Large intestine (tissue), 3 donors: Measurements from ENCODE around the gene SH2D3A. TPM values are rescaled to one million over a fixed set of nuclear protein-coding genes. Genes with fewer than 3 reads are reported as not detected.

Experiments used
- DNase-seq, 2 donors: peaks; one replicate each; pipeline versions ENCODE4 v3.0.0 to v3.0.0-alpha.2; 2013
- H3K27ac ChIP-seq: one replicate; pipeline ENCODE4 v1.5.1; 2013; ENCODE audit warnings: low read length
- H3K27me3 ChIP-seq: 2 replicates; pipeline ENCODE4 v1.6.1; 2013; ENCODE audit warnings: low read length; ENCODE audit not compliant: control insufficient read depth, insufficient read depth
- H3K36me3 ChIP-seq: 2 replicates; pipeline ENCODE4 v1.6.1; 2013; ENCODE audit warnings: low read length; ENCODE audit not compliant: control insufficient read depth, insufficient read depth
- H3K4me1 ChIP-seq: one replicate; pipeline ENCODE4 v1.6.1; 2013; ENCODE audit warnings: low read length; ENCODE audit not compliant: control insufficient read depth, insufficient read depth
- H3K4me3 ChIP-seq: one replicate; pipeline ENCODE4 v1.5.1; 2013; ENCODE audit warnings: low read length
- H3K9me3 ChIP-seq: one replicate; pipeline ENCODE4 v1.6.1; 2013; ENCODE audit warnings: mild to moderate bottlenecking, low read depth, low read length, moderate library complexity; ENCODE audit not compliant: control insufficient read depth
- WGBS: methylation state at CpG from one replicate; pipeline ENCODE4 v1.1.5; 2013; ENCODE audit warnings: low lambda C conversion rate; ENCODE audit not compliant: insufficient coverage; 5-methylcytosine and 5-hydroxymethylcytosine counted together
- polyA plus RNA-seq: library from polyadenylated mRNA; unstranded; fragments of 120-200 nt; gene quantifications from one replicate; pipeline ENCODE4 v1.2.1, GENCODE V29; 2013

Gene SH2D3A
- polyA plus RNA-seq, 1 donor: 26.3 TPM

DNA sequence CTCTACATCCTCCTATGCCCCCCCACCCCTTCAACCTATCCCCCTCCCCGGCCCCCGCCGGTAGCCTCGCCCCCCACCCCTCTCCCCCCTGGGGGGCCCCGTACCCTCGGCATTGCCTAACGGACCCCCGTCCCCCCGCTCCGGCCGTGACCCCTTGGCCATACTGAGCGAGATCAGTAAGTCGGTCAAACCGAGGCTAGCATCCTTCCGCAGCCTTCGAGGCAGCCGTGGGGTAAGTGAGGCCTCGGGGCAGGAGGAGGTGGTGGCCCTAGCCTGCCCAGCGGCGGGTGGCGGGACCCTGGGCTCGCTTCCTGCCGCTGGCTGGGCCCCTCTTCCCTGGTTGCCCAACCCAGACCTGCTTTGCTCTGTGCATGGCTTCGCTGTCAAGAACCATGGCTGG, 21.3 kb downstream of the SH2D3A start:
- Histone ChIP-seq H3K4me1 (peaks cover 11% of the 10 kb centered on the region), H3K27me3 (no peaks in the 10 kb centered on the region), H3K27ac (no peak overlapping the region), H3K9me3 (peaks cover 3% of the 10 kb centered on the region), H3K4me3 (no peak overlapping the region), H3K36me3 (peaks cover 73% of the 10 kb centered on the region)
- no peak for DNase-seq
- no CpG with 5 or more reads among the region's 24 CpGs for WGBS

DNA sequence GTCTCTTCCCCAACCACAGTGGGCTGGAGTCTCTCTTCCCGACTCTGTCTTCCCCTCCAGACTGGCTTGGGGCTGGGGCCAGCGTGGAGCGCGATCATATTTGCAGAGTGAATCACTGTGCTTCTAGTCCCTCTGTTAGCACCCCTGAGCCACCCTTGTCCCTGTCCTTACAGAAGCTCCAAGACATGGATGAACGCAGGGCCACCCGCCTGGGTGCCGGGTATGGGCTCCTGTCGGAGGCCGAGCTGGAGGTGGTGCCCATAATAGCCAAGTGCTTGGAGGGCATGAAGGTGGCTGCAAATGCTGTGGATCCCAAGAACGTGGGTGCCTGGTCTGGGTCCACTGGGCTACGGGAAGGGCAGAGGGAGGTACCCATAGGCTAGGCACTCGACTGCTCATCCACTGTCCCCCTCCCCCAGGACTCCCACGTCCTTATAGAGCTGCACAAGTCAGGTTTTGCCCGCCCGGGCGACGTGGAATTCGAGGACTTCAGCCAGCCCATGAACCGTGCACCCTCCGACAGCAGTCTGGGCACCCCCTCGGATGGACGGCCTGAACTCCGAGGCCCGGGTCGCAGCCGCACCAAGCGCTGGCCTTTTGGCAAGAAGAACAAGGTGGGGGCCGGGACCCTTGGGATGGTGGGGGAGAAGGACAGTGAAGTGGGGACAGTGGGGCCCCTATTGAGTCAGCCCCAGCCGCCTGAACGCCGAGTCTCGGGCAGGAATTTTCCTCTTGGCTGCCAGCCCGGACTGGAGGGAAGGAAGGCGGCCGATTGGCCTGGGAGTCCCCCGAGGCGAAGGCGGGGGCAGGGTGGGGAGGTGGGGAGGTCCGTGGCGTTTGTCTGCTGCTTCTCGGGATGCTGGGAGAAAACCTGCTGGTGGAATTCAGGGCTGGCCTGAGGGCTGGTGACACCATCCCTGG, 22.6 kb downstream of the SH2D3A start:
- DNase-seq: peak in 1 of 2 donors; percentile 74
- no CpG with 5 or more reads among the region's 41 CpGs for WGBS
- H3K27ac ChIP-seq: peak overlapping the region; percentile 44
- no peak overlapping the region for H3K4me3 ChIP-seq
- H3K36me3 ChIP-seq: peaks cover 61% of the 10 kb centered on the region
- peaks cover 3% of the 10 kb centered on the region for H3K9me3 ChIP-seq
- no peaks in the 10 kb centered on the region for H3K27me3 ChIP-seq
- peaks cover 11% of the 10 kb centered on the region for H3K4me1 ChIP-seq

DNA sequence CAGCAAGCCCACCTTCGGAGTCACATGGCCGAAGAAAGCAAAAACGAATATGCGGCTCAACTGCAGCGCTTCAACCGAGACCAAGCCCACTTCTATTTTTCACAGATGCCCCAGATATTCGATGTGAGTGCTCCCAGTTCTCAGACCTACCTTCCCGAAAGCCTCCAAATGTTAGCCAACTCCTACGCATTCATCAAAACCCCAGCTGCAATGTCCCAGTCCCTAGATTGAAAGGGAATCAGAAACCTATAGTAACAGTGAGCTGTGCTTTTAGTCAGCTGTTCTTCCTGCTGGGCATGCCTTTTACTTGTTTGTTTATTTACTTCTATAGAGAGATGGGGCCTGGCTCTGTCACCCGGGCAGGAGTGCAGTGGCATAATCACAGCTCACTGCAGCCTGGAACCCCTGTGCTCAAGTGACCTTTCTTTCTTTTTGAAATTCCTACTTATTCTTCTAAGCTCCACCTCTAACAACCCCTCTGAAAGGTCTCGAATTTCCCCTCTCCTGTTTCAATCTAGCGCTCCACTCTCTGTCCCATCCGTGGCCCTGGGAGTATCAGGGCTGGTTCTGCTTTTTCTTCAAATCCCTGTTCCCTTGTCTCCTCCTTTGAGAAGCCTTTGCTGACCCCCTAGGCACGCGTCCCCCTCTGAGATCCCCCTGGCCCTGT, 23.4 kb downstream of the SH2D3A start:
- DNase-seq: no peak
- peaks cover 15% of the 10 kb centered on the region for H3K4me1 ChIP-seq
- H3K9me3 ChIP-seq: peaks cover 3% of the 10 kb centered on the region
- no peaks in the 10 kb centered on the region for H3K27me3 ChIP-seq
- WGBS: 97% methylated on average over 6 of the region's 15 CpGs
- H3K27ac ChIP-seq: peak overlapping the region; percentile 44
- no peak overlapping the region for H3K4me3 ChIP-seq
- H3K36me3 ChIP-seq: peaks cover 53% of the 10 kb centered on the region

DNA sequence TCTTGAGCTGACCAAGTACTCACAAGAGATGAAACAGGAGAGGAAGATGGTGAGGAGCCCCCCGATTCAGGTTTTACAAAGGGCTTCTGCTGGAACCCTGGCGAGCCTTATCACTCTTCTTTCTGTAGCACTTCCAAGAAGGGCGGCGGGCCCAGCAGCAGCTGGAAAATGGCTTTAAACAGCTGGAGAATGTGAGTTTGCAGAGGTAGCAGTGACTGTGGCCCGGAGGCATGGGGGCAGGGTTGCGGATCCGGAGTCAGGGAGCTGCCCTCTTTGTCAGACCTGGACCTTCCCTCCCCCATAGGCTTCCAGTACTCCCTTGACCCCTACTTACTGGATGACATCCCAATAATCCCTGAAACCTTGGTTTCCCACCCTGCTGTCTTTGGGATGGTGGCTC, 24.2 kb downstream of the SH2D3A start:
- Histone ChIP-seq H3K27me3 (no peaks in the 10 kb centered on the region), H3K4me1 (peaks cover 19% of the 10 kb centered on the region), H3K27ac (no peak overlapping the region), H3K4me3 (no peak overlapping the region), H3K36me3 (peaks cover 48% of the 10 kb centered on the region), H3K9me3 (peaks cover 3% of the 10 kb centered on the region)
- no CpG with 5 or more reads among the region's 7 CpGs for WGBS
- no peak for DNase-seq

GRCh38 chr19:6740589-6741343, 26.5 kb downstream of the SH2D3A start:
- Histone ChIP-seq H3K27ac (peak overlapping the region; percentile 86), H3K36me3 (peaks cover 27% of the 10 kb centered on the region), H3K4me3 (peak overlapping the region; percentile 90), H3K9me3 (no peaks in the 10 kb centered on the region), H3K27me3 (no peaks in the 10 kb centered on the region), H3K4me1 (peaks cover 28% of the 10 kb centered on the region)
- no CpG with 5 or more reads among the region's 46 CpGs for WGBS
- peak; percentile 43 to 66 for DNase-seq

GRCh38 chr19:6739883-6740588, 27.2 kb downstream of the SH2D3A start:
- Histone ChIP-seq H3K4me3 (peak overlapping the region; percentile 90), H3K27me3 (no peaks in the 10 kb centered on the region), H3K9me3 (no peaks in the 10 kb centered on the region), H3K4me1 (peaks cover 30% of the 10 kb centered on the region), H3K27ac (peak overlapping the region; percentile 86), H3K36me3 (peaks cover 24% of the 10 kb centered on the region)
- no CpG with 5 or more reads among the region's 34 CpGs for WGBS
- DNase-seq: peak in 1 of 2 donors; percentile 70

GRCh38 chr19:6739390-6739882, 27.8 kb downstream of the SH2D3A start, which contains the start of gene TRIP10:
Gene TRIP10 (plus strand): TSS chr19:6739680. CDS start chr19:6739762, 82 bp downstream.
- Histone ChIP-seq H3K27me3 (no peaks in the 10 kb centered on the region), H3K9me3 (no peaks in the 10 kb centered on the region), H3K36me3 (peaks cover 19% of the 10 kb centered on the region), H3K4me1 (peaks cover 26% of the 10 kb centered on the region), H3K4me3 (peak within 1 kb of the TSS; percentile 90), H3K27ac (peak within 1 kb of the TSS; percentile 90)
- peak; percentile 74 to 77 for DNase-seq
- WGBS: no CpG with 5 or more reads among the region's 47 CpGs

- peaks cover 14% of the 10 kb centered on the region for H3K36me3 ChIP-seq
- no CpG with 5 or more reads among the region's 24 CpGs for WGBS
- no peaks in the 10 kb centered on the region for H3K9me3 ChIP-seq
- H3K4me3 ChIP-seq: peak overlapping the region; percentile 38
- H3K4me1 ChIP-seq: peaks cover 23% of the 10 kb centered on the region
- H3K27me3 ChIP-seq: no peaks in the 10 kb centered on the region
- peak overlapping the region; percentile 90 for H3K27ac ChIP-seq
- peak; percentile 42 to 69 for DNase-seq
Observed at GRCh38 chr19:6738787-6739389, 28.3 kb downstream of the SH2D3A start.
